ENCODE results near the gene IMPG2.

DNA sequence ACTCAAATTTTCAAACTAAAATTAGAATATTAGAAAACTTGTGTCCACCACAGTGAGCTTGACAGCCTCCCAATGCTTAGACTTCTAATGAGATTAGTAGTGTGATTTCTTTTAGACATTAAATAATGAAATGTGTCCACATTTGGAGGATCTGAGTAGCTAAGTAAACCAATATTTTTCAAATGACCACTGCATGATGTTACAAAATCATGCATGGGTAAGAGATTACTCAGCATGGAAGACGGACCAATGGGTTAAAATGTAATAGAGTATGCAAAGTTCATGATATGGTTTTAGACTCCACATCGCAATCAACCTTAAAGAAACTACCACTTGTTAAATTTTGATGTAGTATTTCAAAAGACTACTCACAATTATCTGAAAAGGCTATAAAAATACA is 130.6 kb downstream of the IMPG2 start:
- TF ChIP-seq, protein P1, sequence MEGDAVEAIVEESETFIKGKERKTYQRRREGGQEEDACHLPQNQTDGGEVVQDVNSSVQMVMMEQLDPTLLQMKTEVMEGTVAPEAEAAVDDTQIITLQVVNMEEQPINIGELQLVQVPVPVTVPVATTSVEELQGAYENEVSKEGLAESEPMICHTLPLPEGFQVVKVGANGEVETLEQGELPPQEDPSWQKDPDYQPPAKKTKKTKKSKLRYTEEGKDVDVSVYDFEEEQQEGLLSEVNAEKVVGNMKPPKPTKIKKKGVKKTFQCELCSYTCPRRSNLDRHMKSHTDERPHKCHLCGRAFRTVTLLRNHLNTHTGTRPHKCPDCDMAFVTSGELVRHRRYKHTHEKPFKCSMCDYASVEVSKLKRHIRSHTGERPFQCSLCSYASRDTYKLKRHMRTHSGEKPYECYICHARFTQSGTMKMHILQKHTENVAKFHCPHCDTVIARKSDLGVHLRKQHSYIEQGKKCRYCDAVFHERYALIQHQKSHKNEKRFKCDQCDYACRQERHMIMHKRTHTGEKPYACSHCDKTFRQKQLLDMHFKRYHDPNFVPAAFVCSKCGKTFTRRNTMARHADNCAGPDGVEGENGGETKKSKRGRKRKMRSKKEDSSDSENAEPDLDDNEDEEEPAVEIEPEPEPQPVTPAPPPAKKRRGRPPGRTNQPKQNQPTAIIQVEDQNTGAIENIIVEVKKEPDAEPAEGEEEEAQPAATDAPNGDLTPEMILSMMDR (conservative IDR thresholded peaks at IDR 0.05; ENCODE audit: low read depth, low read length): no peak
- TF ChIP-seq EZH2 (IDR thresholded peaks at IDR 0.05; ENCODE audit: low read length, unreplicated experiment) (no peak), EZH2phosphoT487 (IDR thresholded peaks at IDR 0.05; ENCODE audit: borderline replicate concordance, low read length) (no peak)
